Mesenchymal stem cell (in vitro differentiated cells and primary cell): ENCODE data around the gene NME1.
A peak's percentile ranks its signal among the peaks of the same experiment; 100 is the strongest.

Experiments used
- DNase-seq: peaks from one replicate; pipeline ENCODE4 v3.0.0-alpha.2; 2013
- H2AFZ ChIP-seq: one replicate; pipeline ENCODE4 v1.6.1; 2013; ENCODE audit warnings: low read depth, mild to moderate bottlenecking, control low read depth, inconsistent platforms, low read length, moderate library complexity
- H2AK5ac ChIP-seq: 2 replicates; pipeline ENCODE4 v1.6.1; 2013; ENCODE audit warnings: low read length, moderate library complexity, mild to moderate bottlenecking, inconsistent platforms; ENCODE audit not compliant: severe bottlenecking
- H2BK120ac ChIP-seq: one replicate; pipeline ENCODE4 v1.6.1; 2013; ENCODE audit warnings: low read depth, mild to moderate bottlenecking, inconsistent platforms, low read length, moderate library complexity
- H2BK12ac ChIP-seq, 2 experiments: one replicate each; pipeline ENCODE4 v1.6.1; 2013; ENCODE audit warnings: inconsistent platforms in 2 of 2, low read length in 2 of 2, mild to moderate bottlenecking in 2 of 2, moderate library complexity in 2 of 2, control low read depth in 1 of 2
- H2BK15ac ChIP-seq: one replicate; pipeline ENCODE4 v1.6.1; 2013; ENCODE audit warnings: mild to moderate bottlenecking, low read depth, inconsistent platforms; ENCODE audit not compliant: poor library complexity, severe bottlenecking
- H2BK5ac ChIP-seq: 2 replicates; pipeline ENCODE4 v1.6.1; 2013; ENCODE audit warnings: low read depth, mild to moderate bottlenecking, low read length, control low read depth, inconsistent platforms; ENCODE audit not compliant: poor library complexity, severe bottlenecking
- H3K14ac ChIP-seq, 2 experiments: one replicate each; pipeline ENCODE4 v1.6.1; 2013; ENCODE audit warnings: inconsistent platforms in 2 of 2, low read length in 2 of 2, control low read depth in 1 of 2, mild to moderate bottlenecking in 1 of 2, moderate library complexity in 1 of 2
- H3K18ac ChIP-seq, 2 experiments: one replicate each; pipeline ENCODE4 v1.6.1; 2013; ENCODE audit warnings: inconsistent platforms in 2 of 2, low read length in 2 of 2, control low read depth in 1 of 2, low read depth in 1 of 2, mild to moderate bottlenecking in 1 of 2
- H3K23ac ChIP-seq, 2 experiments: one replicate each; pipeline ENCODE4 v1.6.1; 2013; ENCODE audit warnings: inconsistent platforms in 2 of 2, low read length in 2 of 2, mild to moderate bottlenecking in 2 of 2, moderate library complexity in 2 of 2, control low read depth in 1 of 2
- H3K27ac ChIP-seq: 2 replicates; pipeline ENCODE4 v1.5.1; 2013; ENCODE audit warnings: mild to moderate bottlenecking, moderate library complexity, low read length, control low read depth, inconsistent platforms; ENCODE audit not compliant: poor library complexity, severe bottlenecking
- H3K27me3 ChIP-seq, 2 experiments: 2 replicates each; pipeline versions ENCODE4 v1.6.1 to v1.7.0; 2013; ENCODE audit warnings: low read length in 2 of 2, mild to moderate bottlenecking in 2 of 2, moderate library complexity in 2 of 2, control low read depth in 1 of 2, inconsistent platforms in 1 of 2; ENCODE audit not compliant: control insufficient read depth in 1 of 2, insufficient read depth in 1 of 2
- H3K36me3 ChIP-seq, 2 experiments: 2 replicates each; pipeline versions ENCODE4 v1.6.1 to v1.7.0; 2013; ENCODE audit warnings: low read length in 2 of 2, control low read depth in 1 of 2, inconsistent platforms in 1 of 2, low read depth in 1 of 2, mild to moderate bottlenecking in 1 of 2; ENCODE audit not compliant: insufficient read depth in 2 of 2, control insufficient read depth in 1 of 2
- H3K4ac ChIP-seq, 2 experiments: one replicate each; pipeline ENCODE4 v1.6.1; 2013; ENCODE audit warnings: inconsistent platforms in 2 of 2, low read length in 2 of 2, mild to moderate bottlenecking in 2 of 2, moderate library complexity in 2 of 2, control low read depth in 1 of 2, low read depth in 1 of 2
- H3K4me1 ChIP-seq: 2 replicates; pipeline ENCODE4 v1.6.1; 2013; ENCODE audit warnings: low read depth, low read length, control low read depth; ENCODE audit not compliant: control insufficient read depth, insufficient read depth
- H3K4me2 ChIP-seq: 2 replicates; pipeline ENCODE4 v1.6.1; 2013; ENCODE audit warnings: low read length, mild to moderate bottlenecking, inconsistent platforms; ENCODE audit not compliant: poor library complexity, severe bottlenecking
- H3K4me3 ChIP-seq, 2 experiments: 2 replicates each; pipeline versions ENCODE4 v1.5.1 to v1.7.0; 2013; ENCODE audit warnings: low read length in 2 of 2, mild to moderate bottlenecking in 2 of 2, control low read depth in 1 of 2, low read depth in 1 of 2; ENCODE audit not compliant: insufficient read depth in 1 of 2
- H3K79me1 ChIP-seq: replicated peaks from 2 replicates; pipeline ENCODE4 v1.6.1; 2013; ENCODE audit warnings: mild to moderate bottlenecking, control low read depth, low read length, inconsistent platforms; ENCODE audit not compliant: poor library complexity, severe bottlenecking
- H3K9ac ChIP-seq: 2 replicates; pipeline ENCODE4 v1.7.0; 2013; ENCODE audit warnings: mild to moderate bottlenecking, low read length, moderate library complexity
- H3K9me3 ChIP-seq: 2 replicates; pipeline ENCODE4 v1.7.0; 2013; ENCODE audit warnings: mild to moderate bottlenecking, low read length; ENCODE audit not compliant: control insufficient read depth
- H4K8ac ChIP-seq: one replicate; pipeline ENCODE4 v1.6.1; 2013; ENCODE audit warnings: inconsistent platforms, mild to moderate bottlenecking, low read length, moderate library complexity
- H4K91ac ChIP-seq: one replicate; pipeline ENCODE4 v1.6.1; 2013; ENCODE audit warnings: mild to moderate bottlenecking, low read length, inconsistent platforms
- WGBS: methylation state at CpG from one replicate; pipeline ENCODE4 v1.1.7; 2013; ENCODE audit warnings: mixed read lengths; 5-methylcytosine and 5-hydroxymethylcytosine counted together

Gene NME1

GRCh38 chr17:51120357-51120738, 33.0 kb upstream of the NME1 start:
- no peak overlapping the region for H2AK5ac ChIP-seq
- H2BK15ac ChIP-seq, result peak overlapping the region; percentile 97
- peak overlapping the region; percentile 11 to 97 for H3K18ac ChIP-seq
- peaks cover 0 to 2% of the 10 kb centered on the region in 2 experiments for H3K36me3 ChIP-seq
- peak overlapping the region in 1 of 2 experiments; percentile 99 for H3K23ac ChIP-seq
- peaks cover 11% of the 10 kb centered on the region for H3K4me1 ChIP-seq
- under 1% methylated on average over 23 of the region's 42 CpGs for WGBS
- peak overlapping the region; percentile 73 for H3K4me2 ChIP-seq
- peak overlapping the region; percentile 87 for H3K27ac ChIP-seq
- peak overlapping the region; percentile 5 to 94 for H2BK12ac ChIP-seq
- peak overlapping the region; percentile 34 for H2BK120ac ChIP-seq
- H3K27me3 ChIP-seq, result no peaks in the 10 kb centered on the region
- peak overlapping the region; percentile 98 to 99 for H3K4me3 ChIP-seq
- no peak for DNase-seq
- peaks cover 4% of the 10 kb centered on the region for H3K79me1 ChIP-seq
- peak overlapping the region; percentile 82 for H2AFZ ChIP-seq
- H3K14ac ChIP-seq, result peak overlapping the region in 1 of 2 experiments; percentile 99
- H4K8ac ChIP-seq, result no peak overlapping the region
- peak overlapping the region; percentile 86 for H2BK5ac ChIP-seq
- H3K9ac ChIP-seq, result peak overlapping the region; percentile 96
- peak overlapping the region; percentile 81 to 89 for H3K4ac ChIP-seq
- H4K91ac ChIP-seq, result peak overlapping the region; percentile 57
- H3K9me3 ChIP-seq, result no peaks in the 10 kb centered on the region

GRCh38 chr17:51120739-51121619, 32.4 kb upstream of the NME1 start, which contains the start of gene SPAG9:
Gene SPAG9 (minus strand): TSS chr17:51120868. CDS start chr17:51120656, 212 bp downstream.
- Histone ChIP-seq H3K27me3 (no peaks in the 10 kb centered on the region), H3K4ac (peak within 1 kb of the TSS; percentile 81 to 97), H3K18ac (peak within 1 kb of the TSS; percentile 90 to 97), H2BK5ac (peak within 1 kb of the TSS; percentile 86), H3K14ac (peak within 1 kb of the TSS in 1 of 2 experiments; percentile 99), H2BK12ac (peak within 1 kb of the TSS; percentile 5 to 94), H2BK15ac (peak within 1 kb of the TSS; percentile 97), H3K4me3 (peak within 1 kb of the TSS; percentile 98 to 99), H4K8ac (peak within 1 kb of the TSS; percentile 70), H3K36me3 (peaks cover 0 to 2% of the 10 kb centered on the region in 2 experiments), H3K23ac (peak within 1 kb of the TSS in 1 of 2 experiments; percentile 99), H3K79me1 (peaks cover 4% of the 10 kb centered on the region), H4K91ac (peak within 1 kb of the TSS; percentile 57), H2AFZ (peak within 1 kb of the TSS; percentile 82), H3K9me3 (no peaks in the 10 kb centered on the region), H3K9ac (peak within 1 kb of the TSS; percentile 99), H2AK5ac (no peak within 1 kb of the TSS), H2BK120ac (peak within 1 kb of the TSS; percentile 65), H3K4me1 (peaks cover 13% of the 10 kb centered on the region), H3K4me2 (peak within 1 kb of the TSS; percentile 79), H3K27ac (peak within 1 kb of the TSS; percentile 99)
- peak; percentile 98 for DNase-seq
- WGBS, result under 1% methylated on average over 35 of the region's 68 CpGs

- peak overlapping the region; percentile 7 for H2AFZ ChIP-seq
- 14% methylated on average over 18 of the region's 23 CpGs for WGBS
- H3K9ac ChIP-seq, result peak overlapping the region; percentile 99
Observed at GRCh38 chr17:51121620-51122472, 31.5 kb upstream of the NME1 start.

More at GRCh38 chr17:51121620-51122472, 31.5 kb upstream of the NME1 start:
- Histone ChIP-seq H3K18ac (peak overlapping the region in 1 of 2 experiments; percentile 89), H2BK120ac (no peak overlapping the region), H3K14ac (no peak overlapping the region), H2BK12ac (peak overlapping the region in 1 of 2 experiments; percentile 24), H3K79me1 (peaks cover 1% of the 10 kb centered on the region), H3K36me3 (peaks cover 0 to 2% of the 10 kb centered on the region in 2 experiments), H3K4me2 (peak overlapping the region; percentile 79), H2BK5ac (peak overlapping the region; percentile 45), H3K23ac (no peak overlapping the region), H4K91ac (peak overlapping the region; percentile 6), H3K4ac (peak overlapping the region in 1 of 2 experiments; percentile 42), H4K8ac (peak overlapping the region; percentile 3), H3K4me1 (peaks cover 11% of the 10 kb centered on the region), H3K9me3 (no peaks in the 10 kb centered on the region), H2BK15ac (no peak overlapping the region), H2AK5ac (no peak overlapping the region), H3K4me3 (peak overlapping the region; percentile 34 to 82), H3K27ac (peak overlapping the region; percentile 99), H3K27me3 (no peaks in the 10 kb centered on the region)
- peak; percentile 99 for DNase-seq
